Muscle layer of duodenum (tissue), 2 donors: Measurements from ENCODE around the gene SURF4.

Source experiments
- H3K27ac ChIP-seq: one replicate; pipeline ENCODE4 v1.7.0; 2013; ENCODE audit warnings: mild to moderate bottlenecking, low read length
- H3K27me3 ChIP-seq: one replicate; pipeline ENCODE4 v1.7.0; 2013; ENCODE audit warnings: low read depth, mild to moderate bottlenecking, control low read depth, low read length
- H3K36me3 ChIP-seq, 2 donors: one replicate each; pipeline ENCODE4 v1.7.0; 2013; ENCODE audit warnings: low read length in 2 of 2, control low read depth in 1 of 2, mild to moderate bottlenecking in 1 of 2; ENCODE audit not compliant: insufficient read depth in 2 of 2, control insufficient read depth in 1 of 2
- H3K4me1 ChIP-seq, 2 donors: one replicate each; pipeline ENCODE4 v1.7.0; 2013; ENCODE audit warnings: low read length in 2 of 2, mild to moderate bottlenecking in 2 of 2, control low read depth in 1 of 2, moderate library complexity in 1 of 2; ENCODE audit not compliant: insufficient read depth in 2 of 2, control insufficient read depth in 1 of 2
- H3K4me3 ChIP-seq, 2 donors: one replicate each; pipeline ENCODE4 v1.7.0; 2013; ENCODE audit warnings: low read length in 2 of 2, low read depth in 1 of 2, mild to moderate bottlenecking in 1 of 2
- H3K9me3 ChIP-seq, 2 donors: one replicate each; pipeline ENCODE4 v1.7.0; 2013; ENCODE audit warnings: low read length in 2 of 2, control low read depth in 1 of 2, mild to moderate bottlenecking in 1 of 2; ENCODE audit not compliant: control insufficient read depth in 1 of 2
- donor health status: healthy.

The SURF4 gene

GRCh38 chr9:133406480-133407307, 30.8 kb upstream of the SURF4 start:
- H3K27ac ChIP-seq = no peak overlapping the region
- H3K27me3 ChIP-seq = no peaks in the 10 kb centered on the region
- peaks cover 35 to 74% of the 10 kb centered on the region in 2 donors for H3K36me3 ChIP-seq
- H3K4me3 ChIP-seq = no peak overlapping the region
- no peaks in the 10 kb centered on the region for H3K9me3 ChIP-seq
- H3K4me1 ChIP-seq = no peaks in the 10 kb centered on the region

- H3K27ac ChIP-seq = no peak overlapping the region
- no peaks in the 10 kb centered on the region for H3K27me3 ChIP-seq
Observed at GRCh38 chr9:133405508-133406438, 29.9 kb upstream of the SURF4 start.

GRCh38 chr9:133404454-133405002, 28.7 kb upstream of the SURF4 start:
- no peaks in the 10 kb centered on the region for H3K4me1 ChIP-seq
- H3K27ac ChIP-seq = no peak overlapping the region
- no peaks in the 10 kb centered on the region for H3K27me3 ChIP-seq
- H3K36me3 ChIP-seq = peaks cover 20 to 55% of the 10 kb centered on the region in 2 donors
- no peak overlapping the region for H3K4me3 ChIP-seq
- no peaks in the 10 kb centered on the region for H3K9me3 ChIP-seq

More at GRCh38 chr9:133405508-133406438, 29.9 kb upstream of the SURF4 start:
- H3K36me3 ChIP-seq = peaks cover 30 to 68% of the 10 kb centered on the region in 2 donors
- H3K9me3 ChIP-seq = no peaks in the 10 kb centered on the region
- H3K4me1 ChIP-seq = no peaks in the 10 kb centered on the region
- no peak overlapping the region for H3K4me3 ChIP-seq

- H3K4me3 ChIP-seq = no peak overlapping the region
- no peaks in the 10 kb centered on the region for H3K4me1 ChIP-seq
- H3K27me3 ChIP-seq = no peaks in the 10 kb centered on the region
- no peaks in the 10 kb centered on the region for H3K9me3 ChIP-seq
- no peak overlapping the region for H3K27ac ChIP-seq
- peaks cover 15 to 53% of the 10 kb centered on the region in 2 donors for H3K36me3 ChIP-seq
Observed at GRCh38 chr9:133403766-133404453, 28.1 kb upstream of the SURF4 start.

GRCh38 chr9:133402689-133403088, 26.8 kb upstream of the SURF4 start:
- H3K36me3 ChIP-seq = peaks cover 11 to 42% of the 10 kb centered on the region in 2 donors
- H3K27ac ChIP-seq = no peak overlapping the region
- no peak overlapping the region for H3K4me3 ChIP-seq
- no peaks in the 10 kb centered on the region for H3K4me1 ChIP-seq
- no peaks in the 10 kb centered on the region for H3K27me3 ChIP-seq
- H3K9me3 ChIP-seq = no peaks in the 10 kb centered on the region

- Histone ChIP-seq H3K4me3 (no peak overlapping the region), H3K27ac (no peak overlapping the region), H3K9me3 (no peaks in the 10 kb centered on the region), H3K4me1 (no peaks in the 10 kb centered on the region), H3K27me3 (no peaks in the 10 kb centered on the region), H3K36me3 (peaks cover 4 to 31% of the 10 kb centered on the region in 2 donors)
Observed at GRCh38 chr9:133401588-133401987, 25.7 kb upstream of the SURF4 start.

GRCh38 chr9:133400292-133400691, 24.4 kb upstream of the SURF4 start:
- no peaks in the 10 kb centered on the region for H3K4me1 ChIP-seq
- no peak overlapping the region for H3K4me3 ChIP-seq
- H3K27ac ChIP-seq = no peak overlapping the region
- H3K9me3 ChIP-seq = no peaks in the 10 kb centered on the region
- peaks cover 0 to 18% of the 10 kb centered on the region in 2 donors for H3K36me3 ChIP-seq
- no peaks in the 10 kb centered on the region for H3K27me3 ChIP-seq

GRCh38 chr9:133397895-133398294, 22.0 kb upstream of the SURF4 start:
- Histone ChIP-seq H3K4me3 (no peak overlapping the region), H3K4me1 (no peaks in the 10 kb centered on the region), H3K27me3 (no peaks in the 10 kb centered on the region), H3K36me3 (peaks cover 0 to 11% of the 10 kb centered on the region in 2 donors), H3K27ac (no peak overlapping the region), H3K9me3 (no peaks in the 10 kb centered on the region)

- no peak overlapping the region for H3K27ac ChIP-seq
- no peaks in the 10 kb centered on the region for H3K4me1 ChIP-seq
- peaks cover 0 to 8% of the 10 kb centered on the region in 2 donors for H3K36me3 ChIP-seq
- H3K9me3 ChIP-seq = no peaks in the 10 kb centered on the region
- H3K4me3 ChIP-seq = no peak overlapping the region
- H3K27me3 ChIP-seq = no peaks in the 10 kb centered on the region
Observed at GRCh38 chr9:133397370-133397769, 21.5 kb upstream of the SURF4 start.

- Histone ChIP-seq H3K27me3 (no peaks in the 10 kb centered on the region), H3K27ac (no peak overlapping the region), H3K9me3 (no peaks in the 10 kb centered on the region), H3K4me3 (no peak overlapping the region), H3K36me3 (peaks cover 0 to 4% of the 10 kb centered on the region in 2 donors), H3K4me1 (no peaks in the 10 kb centered on the region)
Observed at GRCh38 chr9:133396952-133397351, 21.1 kb upstream of the SURF4 start.
